Ramos (cell line): ENCODE data around the gene CHIC1.
"Not testable (repeated sequence)": the region's sequence is repeated elsewhere in the genome, so short reads cannot be mapped to it uniquely, and the experiment has no call there.

ENCODE experiments used
- in situ Hi-C: fragments of 300-500 bp; cut with MboI; formaldehyde crosslinking; loops from one replicate; pipeline ENCODE4 v1.14.3; 2022; ENCODE audit warnings: low sequenced_read_pairs; ENCODE audit not compliant: unreplicated experiment

The CHIC1 gene

GRCh38 chrX:73562984-73563737 lies at the start of gene CHIC1:
Gene CHIC1 (plus strand): TSS chrX:73563197. CDS start chrX:73563285, 88 bp downstream.
- in situ Hi-C loops, result no loop called here

- in situ Hi-C loops, result not testable (repeated sequence)
Measured at GRCh38 chrX:73522823-73523222, 40.2 kb upstream of the CHIC1 start.

- in situ Hi-C loops, result no loop called here
Measured at GRCh38 chrX:73524906-73525305, 38.1 kb upstream of the CHIC1 start.

GRCh38 chrX:73525928-73526690 lies 36.9 kb upstream of the CHIC1 start:
- in situ Hi-C loops, result no loop called here

- in situ Hi-C loops, result not testable (repeated sequence)
Measured at GRCh38 chrX:73531655-73532054, 31.3 kb upstream of the CHIC1 start.

- in situ Hi-C loops, result no loop called here
Measured at GRCh38 chrX:73556159-73556558, 6.8 kb upstream of the CHIC1 start.

- in situ Hi-C loops, result no loop called here
Measured at GRCh38 chrX:73561801-73562200, 1.2 kb upstream of the CHIC1 start.

GRCh38 chrX:73562458-73562857 lies 539 bp upstream of the CHIC1 start:
- in situ Hi-C loops, result no loop called here

- in situ Hi-C loops, result no loop called here
Measured at GRCh38 chrX:73563738-73564068, 706 bp downstream of the CHIC1 start.

- in situ Hi-C loops, result no loop called here
Measured at GRCh38 chrX:73577361-73577760, 14.4 kb downstream of the CHIC1 start.

- in situ Hi-C loops, result no loop called here
Measured at GRCh38 chrX:73581002-73581628, 18.1 kb downstream of the CHIC1 start.

GRCh38 chrX:73597758-73598157 lies 34.8 kb downstream of the CHIC1 start:
- in situ Hi-C loops, result not testable (repeated sequence)

GRCh38 chrX:73615022-73615421 lies 52.0 kb downstream of the CHIC1 start:
- in situ Hi-C loops, result no loop called here

- in situ Hi-C loops, result not testable (repeated sequence)
Measured at GRCh38 chrX:73641669-73642068, 78.7 kb downstream of the CHIC1 start.

- in situ Hi-C loops, result no loop called here
Measured at GRCh38 chrX:73647212-73647611, 84.2 kb downstream of the CHIC1 start.

GRCh38 chrX:73647632-73648322 lies 84.8 kb downstream of the CHIC1 start:
- in situ Hi-C loops, result no loop called here

GRCh38 chrX:73661322-73661721 lies 98.3 kb downstream of the CHIC1 start:
- in situ Hi-C loops, result not testable (repeated sequence)

GRCh38 chrX:73668779-73669178 lies 105.8 kb downstream of the CHIC1 start:
- in situ Hi-C loops, result no loop called here

GRCh38 chrX:73681408-73681807 lies 118.4 kb downstream of the CHIC1 start:
- in situ Hi-C loops, result no loop called here

- in situ Hi-C loops, result no loop called here
Measured at GRCh38 chrX:73683236-73683859, 120.4 kb downstream of the CHIC1 start.
